ENCODE data around the gene MYO1E. TPM values are rescaled to one million over a fixed set of nuclear protein-coding genes. Genes with fewer than 3 reads are reported as not detected.
"Not testable (repeated sequence)": the region's sequence is repeated elsewhere in the genome, so short reads cannot be mapped to it uniquely, and the experiment has no call there.

The MYO1E gene
- total RNA-seq, 3 donors from 2014 or later = 1.5 to 3.9 (median 2.3) TPM

- H3K4me1 Mint-ChIP-seq (ENCODE audit: low read depth); H3K27me3 Mint-ChIP-seq (ENCODE audit: low read depth); ATAC-seq; DNase-seq; H3K9me3 Mint-ChIP-seq; H3K4me3 Mint-ChIP-seq; H3K36me3 Mint-ChIP-seq (ENCODE audit: insufficient read depth): not testable (repeated sequence)
Observed at GRCh38 chr15:59162080-59162479, 210.6 kb downstream of the MYO1E start.

- DNase-seq = no peak
- Mint-ChIP-seq H3K27me3 (ENCODE audit: low read depth) (no peaks in the 10 kb centered on the region), H3K9me3 (no peaks in the 10 kb centered on the region), H3K36me3 (ENCODE audit: insufficient read depth) (no peaks in the 10 kb centered on the region), H3K4me3 (no peak overlapping the region), H3K4me1 (ENCODE audit: low read depth) (no peaks in the 10 kb centered on the region)
- ATAC-seq = peak in 1 of 2 donors; percentile 32
Observed at GRCh38 chr15:59160880-59161593, 211.6 kb downstream of the MYO1E start.

DNA sequence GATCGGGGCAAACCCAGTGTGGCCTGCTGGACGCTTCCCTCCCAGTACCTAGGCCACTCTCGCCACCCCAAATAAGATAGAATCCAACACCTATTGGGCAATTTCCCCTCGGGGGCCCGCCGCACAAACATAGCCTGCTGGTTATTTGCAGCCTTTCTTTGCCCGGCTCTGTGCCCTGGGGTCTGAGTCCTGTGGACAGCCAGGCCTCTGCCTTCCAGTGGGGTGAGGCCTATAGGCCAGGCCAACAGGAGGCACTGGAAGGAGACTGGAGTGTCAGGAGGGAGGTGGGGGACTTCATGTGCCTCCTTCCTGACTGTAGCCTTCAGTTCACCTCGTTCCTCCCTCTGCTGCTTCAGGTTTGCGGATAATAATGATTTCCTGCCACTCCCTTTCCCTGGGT, 213.5 kb downstream of the MYO1E start:
- Mint-ChIP-seq H3K36me3 (ENCODE audit: insufficient read depth) (no peaks in the 10 kb centered on the region), H3K4me1 (ENCODE audit: low read depth) (no peaks in the 10 kb centered on the region), H3K4me3 (no peak overlapping the region), H3K27me3 (ENCODE audit: low read depth) (no peaks in the 10 kb centered on the region), H3K9me3 (no peaks in the 10 kb centered on the region)
- no peak for ATAC-seq
- DNase-seq = no peak

DNA sequence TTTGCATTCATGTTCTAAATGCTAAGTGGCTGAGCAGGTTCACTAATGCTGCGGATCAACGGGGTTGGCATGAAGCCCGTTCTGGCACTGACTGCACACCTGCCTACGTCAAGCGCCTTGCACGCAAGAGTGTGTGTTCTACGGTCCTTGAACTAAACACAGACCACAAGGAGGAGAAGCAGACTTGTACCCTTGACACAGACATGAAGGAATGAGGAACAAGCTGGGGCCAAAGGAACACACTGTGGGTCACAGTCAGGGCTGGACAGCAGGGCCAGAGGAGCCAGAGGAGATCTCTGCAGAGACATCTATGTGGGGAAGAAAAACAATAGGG, 214.0 kb downstream of the MYO1E start:
- Mint-ChIP-seq H3K27me3 (ENCODE audit: low read depth) (no peaks in the 10 kb centered on the region), H3K4me3 (no peak overlapping the region), H3K36me3 (ENCODE audit: insufficient read depth) (no peaks in the 10 kb centered on the region), H3K4me1 (ENCODE audit: low read depth) (no peaks in the 10 kb centered on the region), H3K9me3 (no peaks in the 10 kb centered on the region)
- ATAC-seq = no peak
- no peak for DNase-seq

- DNase-seq (no peak), ATAC-seq (no peak)
- Mint-ChIP-seq H3K4me1 (ENCODE audit: low read depth) (no peaks in the 10 kb centered on the region), H3K36me3 (ENCODE audit: insufficient read depth) (no peaks in the 10 kb centered on the region), H3K4me3 (no peak overlapping the region), H3K9me3 (no peaks in the 10 kb centered on the region), H3K27me3 (ENCODE audit: low read depth) (no peaks in the 10 kb centered on the region)
Observed at GRCh38 chr15:59157840-59158700, 214.6 kb downstream of the MYO1E start.

GRCh38 chr15:59157396-59157795, 215.3 kb downstream of the MYO1E start:
- Mint-ChIP-seq H3K4me3 (no peak overlapping the region), H3K27me3 (ENCODE audit: low read depth) (no peaks in the 10 kb centered on the region), H3K9me3 (no peaks in the 10 kb centered on the region), H3K4me1 (ENCODE audit: low read depth) (no peaks in the 10 kb centered on the region), H3K36me3 (ENCODE audit: insufficient read depth) (no peaks in the 10 kb centered on the region)
- ATAC-seq (no peak), DNase-seq (no peak)

- Mint-ChIP-seq H3K36me3 (ENCODE audit: insufficient read depth) (no peaks in the 10 kb centered on the region), H3K4me3 (no peak overlapping the region), H3K9me3 (no peaks in the 10 kb centered on the region), H3K27me3 (ENCODE audit: low read depth) (no peaks in the 10 kb centered on the region), H3K4me1 (ENCODE audit: low read depth) (no peaks in the 10 kb centered on the region)
- DNase-seq (no peak), ATAC-seq (no peak)
Observed at GRCh38 chr15:59155431-59155830, 217.2 kb downstream of the MYO1E start.

- H3K4me1 Mint-ChIP-seq (ENCODE audit: low read depth) = no peaks in the 10 kb centered on the region
- no peaks in the 10 kb centered on the region for H3K36me3 Mint-ChIP-seq (ENCODE audit: insufficient read depth)
- H3K27me3 Mint-ChIP-seq (ENCODE audit: low read depth) = no peaks in the 10 kb centered on the region
- ATAC-seq (no peak), DNase-seq (no peak)
- no peaks in the 10 kb centered on the region for H3K9me3 Mint-ChIP-seq
- H3K4me3 Mint-ChIP-seq = no peak overlapping the region
Observed at GRCh38 chr15:59154243-59154642, 218.4 kb downstream of the MYO1E start.

- Mint-ChIP-seq H3K4me1 (ENCODE audit: low read depth) (no peaks in the 10 kb centered on the region), H3K9me3 (no peaks in the 10 kb centered on the region), H3K36me3 (ENCODE audit: insufficient read depth) (no peaks in the 10 kb centered on the region), H3K27me3 (ENCODE audit: low read depth) (no peaks in the 10 kb centered on the region), H3K4me3 (no peak overlapping the region)
- DNase-seq (no peak), ATAC-seq (no peak)
Observed at GRCh38 chr15:59153466-59153865, 219.2 kb downstream of the MYO1E start.

GRCh38 chr15:59152694-59153450, 219.8 kb downstream of the MYO1E start:
- H3K9me3 Mint-ChIP-seq = no peaks in the 10 kb centered on the region
- DNase-seq = no peak
- H3K27me3 Mint-ChIP-seq (ENCODE audit: low read depth) = no peaks in the 10 kb centered on the region
- no peak for ATAC-seq
- no peak overlapping the region for H3K4me3 Mint-ChIP-seq
- no peaks in the 10 kb centered on the region for H3K36me3 Mint-ChIP-seq (ENCODE audit: insufficient read depth)
- H3K4me1 Mint-ChIP-seq (ENCODE audit: low read depth) = no peaks in the 10 kb centered on the region

GRCh38 chr15:59150185-59150584, 222.5 kb downstream of the MYO1E start:
- Mint-ChIP-seq H3K36me3 (ENCODE audit: insufficient read depth) (no peaks in the 10 kb centered on the region), H3K27me3 (ENCODE audit: low read depth) (no peaks in the 10 kb centered on the region), H3K4me3 (no peak overlapping the region), H3K4me1 (ENCODE audit: low read depth) (no peaks in the 10 kb centered on the region), H3K9me3 (no peaks in the 10 kb centered on the region)
- ATAC-seq (no peak), DNase-seq (no peak)

DNA sequence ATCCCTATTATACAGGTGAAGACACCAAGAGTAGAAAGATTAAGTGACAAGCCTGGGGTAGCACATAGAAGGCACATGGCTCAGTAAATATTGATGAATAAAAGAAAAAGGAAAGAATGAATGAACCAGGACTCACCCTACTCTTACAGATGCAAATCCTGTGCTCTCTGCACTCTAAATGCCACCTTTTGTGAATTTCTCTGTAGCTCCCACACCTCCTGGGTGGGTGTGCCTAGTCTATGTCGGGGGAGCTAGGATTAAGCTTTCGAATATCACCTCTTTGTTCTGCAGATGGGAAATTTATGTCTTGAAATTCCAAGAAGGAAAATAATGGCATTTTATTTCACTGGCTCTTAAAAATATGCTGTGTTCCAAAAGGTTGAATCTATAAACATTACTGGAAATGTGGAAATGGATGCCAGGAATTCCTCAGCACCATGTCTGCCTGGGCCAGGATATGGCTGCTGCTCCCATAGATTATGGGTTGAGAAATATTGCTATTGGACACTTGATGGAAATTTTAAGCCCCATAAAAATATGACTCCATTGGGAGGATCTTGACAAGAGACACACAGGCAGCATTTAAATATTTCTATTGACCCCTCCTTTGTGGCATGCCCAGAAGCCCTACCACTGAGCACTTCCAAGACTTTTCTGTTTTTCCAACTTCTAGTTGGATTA, 224.4 kb downstream of the MYO1E start:
- no peak for DNase-seq
- no peak for ATAC-seq
- H3K27me3 Mint-ChIP-seq (ENCODE audit: low read depth) = no peaks in the 10 kb centered on the region
- H3K4me3 Mint-ChIP-seq = no peak overlapping the region
- H3K4me1 Mint-ChIP-seq (ENCODE audit: low read depth) = no peaks in the 10 kb centered on the region
- no peaks in the 10 kb centered on the region for H3K9me3 Mint-ChIP-seq
- no peaks in the 10 kb centered on the region for H3K36me3 Mint-ChIP-seq (ENCODE audit: insufficient read depth)

GRCh38 chr15:59147666-59148065, 225.0 kb downstream of the MYO1E start:
- Mint-ChIP-seq H3K4me1 (ENCODE audit: low read depth) (no peaks in the 10 kb centered on the region), H3K36me3 (ENCODE audit: insufficient read depth) (no peaks in the 10 kb centered on the region), H3K4me3 (no peak overlapping the region), H3K27me3 (ENCODE audit: low read depth) (no peaks in the 10 kb centered on the region), H3K9me3 (no peaks in the 10 kb centered on the region)
- no peak for DNase-seq
- no peak for ATAC-seq

DNA sequence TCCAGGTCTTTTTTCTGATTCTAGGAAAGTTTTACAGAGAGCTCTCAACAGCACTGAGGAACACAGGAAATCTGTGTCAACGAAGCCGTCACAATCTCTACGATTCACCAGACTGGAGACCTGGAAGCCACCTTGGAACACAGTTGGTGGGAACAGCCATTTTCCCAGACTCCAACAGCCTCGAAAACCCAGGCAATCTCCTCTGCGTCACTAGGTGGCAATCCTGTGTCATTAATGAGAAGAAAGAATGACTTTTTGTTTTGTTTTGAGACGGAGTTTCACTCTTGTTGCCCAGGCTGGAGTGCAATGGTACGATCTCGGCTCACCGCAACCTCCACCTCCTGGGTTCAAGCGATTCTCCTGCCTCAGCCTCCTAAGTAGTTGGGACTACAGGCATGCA, 228.1 kb downstream of the MYO1E start:
- ATAC-seq; H3K36me3 Mint-ChIP-seq (ENCODE audit: insufficient read depth): not testable (repeated sequence)

More for the DNA sequence above, 228.1 kb downstream of the MYO1E start:
- H3K4me3 Mint-ChIP-seq; H3K9me3 Mint-ChIP-seq; H3K4me1 Mint-ChIP-seq (ENCODE audit: low read depth); DNase-seq; H3K27me3 Mint-ChIP-seq (ENCODE audit: low read depth): not testable (repeated sequence)

Measured in activated T-cell treated with anti-CD3 and anti-CD28 coated beads, Interleukin-2, amount 50 U/mL, for 4 hours (primary cell).